Cardiac muscle cell (in vitro differentiated cells and primary cell): Measurements from ENCODE around the gene PARD3. TPM values are rescaled to one million over a fixed set of nuclear protein-coding genes. Genes with fewer than 3 reads are reported as not detected.

Source experiments
- DNase-seq, 2 donors: peaks; one replicate each; pipeline versions ENCODE4 v3.0.0 to v3.0.0-alpha.2; 2010 to 2017; ENCODE audit warnings: low read depth in 1 of 2, low spot score in 1 of 2
- H3K27ac ChIP-seq: fragments of 200-600 bp; sonication (generic); 2 replicates; pipeline ENCODE4 v1.5.1; 2016
- H3K27me3 ChIP-seq: fragments of 200-600 bp; sonication (generic); 2 replicates; pipeline ENCODE4 v1.6.0; 2016; ENCODE audit warnings: control low read depth
- H3K36me3 ChIP-seq: fragments of 200-600 bp; sonication (generic); 2 replicates; pipeline ENCODE4 v1.5.1; 2016; ENCODE audit warnings: control low read depth
- H3K4me1 ChIP-seq: fragments of 200-600 bp; sonication (generic); 2 replicates; pipeline ENCODE4 v1.8.1; 2017; ENCODE audit warnings: low read depth, mild to moderate bottlenecking, mixed run types
- H3K4me3 ChIP-seq: fragments of 200-600 bp; sonication (generic); 2 replicates; pipeline ENCODE4 v1.5.1; 2016; ENCODE audit warnings: mild to moderate bottlenecking
- H3K9me3 ChIP-seq: fragments of 200-600 bp; sonication (generic); 2 replicates; pipeline ENCODE4 v1.5.1; 2017; ENCODE audit warnings: low read depth, mild to moderate bottlenecking, control low read depth
- CTCF ChIP-seq: IDR thresholded peaks from 2 replicates; pipeline ENCODE4 v1.5.1; 2012; ENCODE audit warnings: low read depth, mild to moderate bottlenecking, low read length
- polyA plus RNA-seq: library from polyadenylated mRNA; unstranded; fragments of >200 nt; fragmentation: Nextera tagmentation; extraction: Ambion mirVana; gene quantifications from 2 replicates; pipeline ENCODE4 v1.2.1, GENCODE V29; 2016
- total RNA-seq: library from RNA; depleted of rRNA; stranded (reverse); fragments of >200 nt; gene quantifications from 2 replicates; pipeline ENCODE4 v1.2.3, GENCODE V29; 2016

Gene PARD3
- total and polyA plus RNA-seq, 2 experiments from 2014 or later: 36.5 to 64.8 TPM

- no peak overlapping the region for H3K4me3 ChIP-seq
- H3K9me3 ChIP-seq: no peaks in the 10 kb centered on the region
- DNase-seq: no peak
- no peaks in the 10 kb centered on the region for H3K4me1 ChIP-seq
- no peak for TF ChIP-seq CTCF
- H3K27me3 ChIP-seq: no peaks in the 10 kb centered on the region
- H3K27ac ChIP-seq: no peak overlapping the region
- H3K36me3 ChIP-seq: no peaks in the 10 kb centered on the region
These were observed 533.2 kb downstream of the PARD3 start for GRCh38 chr10:34281661-34282582.

GRCh38 chr10:34280599-34281374, 534.3 kb downstream of the PARD3 start:
- Histone ChIP-seq H3K27ac (no peak overlapping the region), H3K27me3 (no peaks in the 10 kb centered on the region), H3K4me3 (no peak overlapping the region), H3K9me3 (no peaks in the 10 kb centered on the region), H3K4me1 (no peaks in the 10 kb centered on the region), H3K36me3 (no peaks in the 10 kb centered on the region)
- DNase-seq: peak in 1 of 2 donors; percentile 96
- TF ChIP-seq CTCF: peak; percentile 41

GRCh38 chr10:34275626-34276130, 539.4 kb downstream of the PARD3 start:
- Histone ChIP-seq H3K4me1 (no peaks in the 10 kb centered on the region), H3K27ac (no peak overlapping the region), H3K36me3 (no peaks in the 10 kb centered on the region), H3K4me3 (no peak overlapping the region), H3K9me3 (no peaks in the 10 kb centered on the region), H3K27me3 (no peaks in the 10 kb centered on the region)
- TF ChIP-seq CTCF: no peak
- DNase-seq: no peak

- no peak overlapping the region for H3K4me3 ChIP-seq
- TF ChIP-seq CTCF: no peak
- DNase-seq: no peak
- H3K4me1 ChIP-seq: no peaks in the 10 kb centered on the region
- no peaks in the 10 kb centered on the region for H3K36me3 ChIP-seq
- no peak overlapping the region for H3K27ac ChIP-seq
- H3K9me3 ChIP-seq: no peaks in the 10 kb centered on the region
- no peaks in the 10 kb centered on the region for H3K27me3 ChIP-seq
These were observed 540.2 kb downstream of the PARD3 start for GRCh38 chr10:34274906-34275305.

GRCh38 chr10:34273340-34273739, 541.8 kb downstream of the PARD3 start:
- Histone ChIP-seq H3K27ac (no peak overlapping the region), H3K4me1 (no peaks in the 10 kb centered on the region), H3K27me3 (no peaks in the 10 kb centered on the region), H3K9me3 (no peaks in the 10 kb centered on the region), H3K4me3 (no peak overlapping the region), H3K36me3 (peaks cover 5% of the 10 kb centered on the region)
- DNase-seq: no peak
- TF ChIP-seq CTCF: no peak
